Measurements from ENCODE around the gene RBM20. TPM values are rescaled to one million over a fixed set of nuclear protein-coding genes. Genes with fewer than 3 reads are reported as not detected.
"Not testable (repeated sequence)": the region's sequence is repeated elsewhere in the genome, so short reads cannot be mapped to it uniquely, and the experiment has no call there.

Gene RBM20
- polyA plus RNA-seq, 10 donors, result 6.8 to 17.0 (median 10.3) TPM

DNA sequence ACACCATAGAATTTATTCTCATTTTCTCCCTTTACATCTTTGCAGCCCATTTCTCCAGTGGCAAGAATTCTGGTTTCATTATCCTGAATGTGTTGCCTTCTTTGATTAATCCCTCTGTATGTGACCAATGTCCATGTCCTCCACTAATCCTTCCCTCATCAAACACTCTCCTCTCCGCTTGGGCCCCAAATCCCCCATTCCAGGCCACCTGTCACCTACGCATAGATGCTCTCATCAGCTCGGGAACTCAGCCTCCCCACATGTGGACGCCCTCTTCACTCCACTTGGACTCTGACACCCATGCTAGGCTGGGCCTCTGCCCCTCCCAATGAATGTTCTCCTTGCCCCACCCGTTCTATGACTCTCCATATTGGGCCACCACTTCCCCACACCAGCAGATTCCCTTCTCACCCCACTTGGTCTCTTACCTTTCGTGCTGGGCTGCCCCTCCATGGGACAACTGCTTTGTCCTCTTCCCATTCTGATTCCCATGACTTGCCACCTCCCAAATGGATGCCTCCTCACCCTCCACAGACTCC lies 18.7 kb upstream of the RBM20 start:
- DNase-seq, result no peak

DNA sequence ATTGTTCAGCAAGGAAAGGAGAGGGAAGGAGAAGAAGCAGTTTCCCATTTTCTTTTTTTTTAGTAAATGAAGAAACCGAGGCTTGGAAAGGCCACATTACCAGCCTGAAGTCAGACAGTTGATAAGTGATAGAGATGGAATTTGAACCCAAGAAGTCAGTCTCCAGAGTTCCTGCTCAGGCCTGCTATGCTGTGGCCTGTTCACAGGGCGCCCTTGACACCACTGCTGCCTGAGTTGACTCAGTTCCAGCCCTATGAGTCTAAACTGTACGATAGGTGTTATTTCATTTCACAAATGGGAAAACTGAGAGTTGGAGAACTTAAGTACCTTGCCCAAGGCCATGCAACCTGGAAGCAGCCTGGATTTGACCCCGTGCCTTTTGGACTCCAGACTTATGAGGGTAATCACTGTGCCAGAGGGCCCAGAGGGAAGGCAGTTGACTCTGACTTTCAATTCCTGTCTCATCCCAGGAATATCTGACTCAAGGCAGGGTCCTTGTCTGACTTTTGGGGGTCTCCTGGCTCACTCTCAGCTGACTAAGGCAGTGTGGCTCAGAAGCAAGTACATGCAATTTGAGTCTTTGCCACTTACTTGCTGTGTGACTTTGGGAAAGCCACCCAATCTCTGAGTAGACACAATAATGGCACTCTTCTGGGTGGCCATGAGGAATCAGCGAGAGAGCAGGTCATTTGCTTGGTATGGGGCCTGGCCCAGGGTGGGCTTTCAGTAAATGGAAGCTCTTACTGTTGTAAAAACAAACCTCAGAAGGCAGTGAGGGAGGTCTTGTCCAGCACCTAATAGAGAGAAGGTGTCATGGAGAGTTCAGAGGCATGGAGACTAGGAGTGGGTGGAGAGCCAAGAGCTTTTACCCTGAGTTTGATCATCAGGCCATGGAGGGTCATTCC lies 17.9 kb upstream of the RBM20 start:
- DNase-seq, result no peak

DNA sequence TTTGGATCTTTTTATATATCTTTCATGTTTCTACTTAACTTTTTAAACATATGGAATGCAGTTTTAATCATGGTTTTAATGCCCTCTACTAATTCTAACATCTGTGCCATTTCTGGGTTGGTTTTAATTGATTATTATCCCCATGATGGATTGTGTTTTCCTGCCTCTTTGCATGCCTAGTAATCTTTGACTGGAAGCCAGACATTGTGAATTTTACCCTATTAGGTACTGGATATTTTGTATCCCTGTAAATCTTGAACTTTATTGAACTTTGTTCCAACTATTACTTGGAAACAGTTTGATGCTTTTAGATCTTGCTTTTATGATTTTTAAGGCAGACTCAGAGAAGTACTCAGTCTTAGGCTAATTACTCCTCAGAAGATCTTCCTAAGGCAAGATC lies 16.0 kb upstream of the RBM20 start:
- no peak for DNase-seq

DNA sequence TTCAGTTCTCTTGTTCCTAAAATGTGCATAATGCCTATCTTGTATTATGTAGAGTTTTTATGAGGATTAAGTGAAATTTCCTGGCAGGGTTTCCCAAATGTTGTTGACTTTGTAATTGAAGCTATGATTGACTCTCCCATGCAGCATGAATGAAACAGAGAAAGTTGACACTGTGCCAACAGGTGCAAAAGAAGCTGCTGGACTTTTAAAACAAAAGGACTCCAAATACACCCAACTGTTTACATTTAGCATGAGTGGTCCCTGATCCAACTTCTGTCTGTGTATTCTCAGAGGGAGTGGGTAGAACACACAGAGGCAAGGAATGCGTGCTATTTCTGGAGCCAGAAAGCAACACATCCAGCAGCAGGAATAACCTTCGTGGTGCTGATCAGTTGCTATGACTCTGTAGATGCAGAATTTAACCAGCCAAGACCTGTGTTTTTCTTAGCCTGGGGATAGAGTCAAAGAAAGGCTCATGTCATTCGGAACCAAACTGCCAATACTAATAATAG lies 14.4 kb upstream of the RBM20 start:
- no peak for DNase-seq

DNA sequence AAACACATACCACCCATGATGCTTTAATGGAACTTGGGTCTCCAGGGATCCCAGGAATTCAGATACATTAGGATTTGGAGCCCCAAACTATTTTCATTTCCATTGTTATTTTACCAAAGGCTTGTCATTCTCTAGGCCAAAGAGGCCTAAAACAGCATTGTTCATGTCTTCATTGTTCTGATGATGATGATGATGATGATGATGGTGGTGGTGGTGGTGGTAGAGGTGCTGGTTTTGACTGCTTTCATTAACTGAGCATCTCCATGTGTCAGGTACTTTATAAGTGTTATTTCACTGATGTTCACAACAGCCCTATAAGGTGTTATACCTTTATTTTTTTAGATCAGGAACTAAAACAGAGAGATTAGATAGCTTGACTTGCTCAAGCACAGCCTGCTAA lies 12.2 kb upstream of the RBM20 start:
- DNase-seq, result no peak

DNA sequence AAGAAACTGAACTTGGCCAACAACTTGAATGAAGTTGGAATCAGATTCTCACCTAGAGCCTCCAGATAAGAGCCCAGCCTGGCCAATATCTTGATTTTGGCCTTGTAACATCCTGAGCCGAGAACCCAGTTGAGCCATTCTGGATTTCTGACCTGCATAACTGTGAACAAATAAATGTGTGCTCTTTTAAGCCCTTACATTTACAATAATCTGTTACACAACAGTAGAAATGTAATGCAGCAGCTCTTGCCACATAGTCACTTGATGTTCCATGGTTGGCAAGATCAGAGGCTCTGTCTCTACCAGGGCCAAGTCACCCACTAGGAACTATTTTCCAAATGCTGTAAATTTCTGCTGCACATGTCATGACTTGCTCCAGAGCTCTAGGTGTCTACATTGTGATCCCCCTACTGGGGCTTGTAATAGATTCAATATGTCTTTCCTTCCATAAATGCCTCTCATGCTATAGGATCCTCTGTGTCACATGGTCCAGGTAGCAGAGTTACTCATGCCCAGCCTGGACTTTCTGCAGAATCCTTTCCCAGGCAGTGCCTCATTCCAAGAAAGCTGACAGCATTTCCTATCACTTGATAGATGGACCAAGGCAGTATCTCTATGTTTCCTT lies 11.4 kb upstream of the RBM20 start:
- DNase-seq, result no peak

DNA sequence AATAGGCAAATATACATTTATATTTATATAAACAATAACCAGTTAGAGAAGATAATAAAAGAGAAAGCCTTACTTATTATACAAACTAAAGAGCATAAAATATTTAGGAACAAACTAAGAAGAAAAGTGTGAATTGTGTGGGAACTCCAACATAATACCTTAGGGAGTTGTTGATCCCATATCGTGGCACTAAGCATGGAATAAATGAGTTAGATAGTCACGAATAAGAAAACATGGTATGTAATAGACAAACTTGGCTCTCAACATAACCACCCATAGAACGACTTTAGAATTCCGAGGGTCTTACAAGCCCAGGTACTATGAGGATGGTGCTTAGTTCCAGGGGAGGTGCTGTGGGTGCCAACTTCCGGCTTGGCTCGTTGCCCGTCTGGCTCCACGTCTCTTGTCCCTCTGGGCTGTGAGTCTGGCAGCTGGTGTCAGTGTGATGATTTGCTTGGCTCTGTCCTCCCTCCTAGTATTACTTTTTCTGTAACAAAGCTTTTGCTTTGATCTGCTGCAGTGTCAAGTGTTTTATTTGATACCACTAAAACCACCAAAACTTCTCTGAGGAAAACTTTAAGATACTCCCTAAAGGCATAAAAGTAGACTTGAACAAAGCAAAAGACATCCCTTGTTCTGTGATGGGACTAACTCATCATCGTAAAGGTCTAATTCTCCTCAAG lies 9.5 kb upstream of the RBM20 start:
- DNase-seq, result peak in 1 of 3 donors; percentile 25

DNA sequence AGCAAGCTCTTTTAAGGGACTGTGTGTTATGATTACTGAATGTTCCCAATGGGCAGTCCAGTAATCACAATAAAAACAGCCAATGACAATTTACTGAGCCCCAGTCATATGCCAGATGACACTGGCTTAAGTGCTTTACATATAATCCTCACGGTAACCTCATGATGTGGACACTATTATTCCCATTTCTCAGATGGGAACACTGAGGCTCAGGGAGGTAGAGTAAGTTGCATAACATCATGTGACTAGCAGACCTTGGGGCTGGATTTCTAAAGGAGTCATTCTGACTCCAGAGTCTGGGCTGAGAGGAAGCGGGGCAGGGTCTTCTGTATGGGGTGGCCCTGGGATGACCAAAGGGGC lies 7.6 kb upstream of the RBM20 start:
- no peak for DNase-seq

DNA sequence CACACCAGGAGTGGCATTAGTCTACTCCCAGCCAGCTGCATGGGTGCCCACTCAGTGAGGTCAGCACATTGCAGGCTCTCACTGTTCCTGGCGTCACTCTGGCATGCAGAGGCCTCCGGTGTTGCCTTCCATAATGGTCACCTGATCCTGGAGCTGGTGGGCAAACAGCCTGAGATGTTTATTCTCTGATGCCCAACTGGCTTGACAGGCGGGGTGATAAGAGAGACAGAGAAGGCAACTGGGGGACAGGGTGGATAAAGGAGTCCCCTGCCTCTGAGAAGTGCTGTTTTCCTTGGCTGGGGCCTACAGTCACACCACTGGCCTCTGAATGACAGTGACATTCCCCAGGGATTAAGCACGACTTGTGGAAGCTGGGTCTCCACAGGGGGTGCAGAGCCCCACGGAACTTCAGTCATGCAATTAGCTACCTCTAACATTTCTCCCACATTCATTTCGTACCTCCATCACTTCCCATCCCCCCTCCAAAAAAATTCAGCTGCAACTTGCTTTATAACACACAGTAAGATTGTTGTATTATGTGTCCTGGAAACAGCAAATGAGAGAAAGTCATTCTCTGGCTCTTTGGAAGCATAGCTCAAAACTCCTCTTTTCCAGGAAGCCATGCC lies 7.1 kb upstream of the RBM20 start:
- peak in 2 of 3 donors; percentile 44 to 52 for DNase-seq

DNA sequence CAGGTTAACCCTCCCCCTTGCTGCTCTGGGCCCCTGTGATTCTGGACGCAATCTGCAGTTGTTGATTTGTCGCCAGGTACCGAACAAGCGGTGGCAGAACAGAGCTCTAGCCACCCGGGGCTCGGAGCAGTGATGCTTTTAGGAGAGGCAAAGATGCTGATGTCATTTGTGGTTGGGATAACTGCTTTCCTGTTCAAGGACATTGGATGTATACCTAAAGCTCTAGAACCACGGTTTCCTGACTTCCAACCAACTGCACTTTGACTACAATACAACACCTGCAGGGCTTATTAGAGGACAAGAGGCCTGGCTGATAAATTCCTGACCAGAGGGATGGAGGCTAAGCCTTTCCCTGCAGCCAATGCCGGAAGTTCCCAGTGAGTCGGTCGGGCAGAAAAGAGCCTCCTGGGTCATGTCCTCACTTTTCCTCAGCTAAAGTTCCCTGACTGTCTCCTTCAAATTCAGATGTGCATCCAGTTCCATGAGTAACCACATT lies 6.5 kb upstream of the RBM20 start:
- DNase-seq, result peak in 1 of 3 donors; percentile 22

DNA sequence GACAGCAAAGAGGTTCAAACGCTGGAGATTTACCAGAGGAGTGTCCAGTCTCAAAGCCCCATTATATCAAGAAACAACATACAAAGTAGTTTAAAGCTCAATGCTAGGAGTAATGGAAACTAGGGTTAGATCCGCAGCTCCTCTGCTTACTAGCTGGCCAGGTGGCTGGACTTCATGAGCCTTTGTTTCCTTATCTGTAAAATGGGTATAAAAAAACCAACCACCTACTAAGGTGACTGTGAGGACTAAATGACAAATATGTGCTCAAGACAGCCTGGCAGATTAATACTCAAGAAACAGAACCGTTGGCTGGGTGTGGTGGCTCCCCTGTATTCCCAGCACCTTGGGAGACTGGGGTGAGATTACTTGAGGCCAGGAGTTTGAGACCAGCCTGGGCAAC lies 5.8 kb upstream of the RBM20 start:
- DNase-seq, result no peak

DNA sequence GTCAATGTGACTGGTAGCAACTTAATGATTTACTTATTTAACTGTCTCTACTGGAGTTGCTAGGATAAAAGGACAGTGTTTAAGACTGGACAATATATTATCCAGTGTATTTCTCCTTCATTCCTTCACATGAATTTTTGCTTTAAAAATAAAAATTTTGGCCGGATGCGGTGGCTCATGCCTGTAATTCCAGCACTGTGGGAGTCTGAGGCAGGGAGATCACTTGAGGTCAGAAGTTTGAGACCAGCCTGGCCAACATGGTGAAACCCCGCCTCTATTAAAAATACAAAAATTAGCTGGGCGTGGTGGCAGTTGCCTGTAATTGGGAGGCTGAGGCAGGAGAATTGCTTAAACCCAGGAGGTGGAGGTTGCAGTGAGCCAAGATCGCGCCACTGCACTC lies 5.1 kb upstream of the RBM20 start:
- DNase-seq, result not testable (repeated sequence)

DNA sequence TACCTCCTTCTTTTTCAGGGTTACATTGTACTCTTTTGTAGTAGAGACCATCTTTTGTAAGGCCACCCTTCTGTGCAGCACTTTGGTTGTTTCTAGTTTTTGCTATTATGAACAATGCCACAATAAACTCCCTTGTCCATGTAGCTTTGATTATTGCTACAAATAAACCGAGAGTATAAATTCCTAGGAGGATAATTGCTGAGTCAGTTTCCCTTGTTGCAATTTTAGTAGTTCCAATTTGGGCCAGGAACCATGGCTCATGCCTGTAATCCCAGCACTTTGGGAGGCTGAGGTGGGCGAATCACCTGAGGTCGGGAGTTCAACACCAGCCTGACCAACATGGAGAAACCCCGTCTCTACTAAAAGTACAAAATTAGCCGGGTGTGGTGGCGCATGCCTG lies 4.3 kb upstream of the RBM20 start:
- DNase-seq, result not testable (repeated sequence)

DNA sequence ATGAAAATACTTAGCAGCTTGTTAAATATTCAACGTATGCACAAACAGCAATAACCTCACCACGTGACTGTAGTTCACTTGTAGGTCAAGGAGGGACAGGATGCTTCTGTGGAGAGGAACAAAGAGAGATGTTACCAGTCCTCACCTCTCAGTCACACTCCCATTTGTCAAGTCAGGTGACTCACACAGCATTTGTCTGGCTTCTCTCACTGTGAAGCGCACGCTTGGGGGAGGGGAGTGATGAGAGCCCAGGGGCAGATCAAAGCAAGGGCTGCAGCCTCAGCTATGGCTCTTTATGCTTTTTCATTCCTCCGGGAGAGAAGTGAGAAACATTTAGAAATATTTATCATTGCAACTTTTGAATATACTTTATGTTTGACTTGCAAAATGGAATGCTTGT lies 2.9 kb upstream of the RBM20 start:
- no peak for DNase-seq

DNA sequence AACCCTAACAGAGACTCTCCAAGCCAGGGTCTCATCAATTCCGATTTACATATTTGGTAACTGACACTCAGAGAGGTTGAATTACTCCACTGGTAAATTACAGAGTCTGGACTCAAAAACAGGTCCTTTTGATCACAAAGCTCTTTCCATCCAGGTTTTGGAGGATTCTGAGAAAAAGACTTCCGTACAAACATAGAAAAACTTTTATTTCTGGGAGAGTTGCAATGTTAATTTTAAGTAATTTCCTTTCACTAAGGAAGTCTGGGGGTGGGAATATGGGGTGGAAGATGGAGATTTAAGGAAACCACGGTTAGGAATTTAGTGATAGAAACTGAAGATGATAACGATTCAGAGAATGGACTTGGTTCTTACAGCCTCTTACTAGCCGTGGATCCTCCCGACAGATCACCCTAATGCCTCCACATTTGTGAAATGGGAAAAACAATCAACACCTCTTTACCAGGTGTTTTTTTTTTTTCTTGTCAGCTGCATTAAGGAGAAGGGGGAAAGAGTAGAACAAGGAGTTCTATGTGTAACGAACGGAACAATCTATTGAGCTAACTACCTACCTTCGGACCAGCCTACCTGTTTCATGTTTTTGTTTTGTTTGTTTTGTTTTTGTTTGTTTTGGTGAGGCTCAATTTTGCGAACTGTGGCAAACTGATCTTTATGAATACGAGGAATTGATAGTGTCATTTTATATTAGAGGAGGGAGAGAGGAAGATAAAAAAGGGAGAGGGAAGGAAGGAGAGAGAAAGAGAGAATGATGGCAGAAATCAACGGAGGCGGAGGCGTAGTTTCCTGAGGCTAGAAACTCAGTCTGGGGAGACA lies 1.7 kb upstream of the RBM20 start:
- DNase-seq, result peak in 1 of 3 donors; percentile 28

DNA sequence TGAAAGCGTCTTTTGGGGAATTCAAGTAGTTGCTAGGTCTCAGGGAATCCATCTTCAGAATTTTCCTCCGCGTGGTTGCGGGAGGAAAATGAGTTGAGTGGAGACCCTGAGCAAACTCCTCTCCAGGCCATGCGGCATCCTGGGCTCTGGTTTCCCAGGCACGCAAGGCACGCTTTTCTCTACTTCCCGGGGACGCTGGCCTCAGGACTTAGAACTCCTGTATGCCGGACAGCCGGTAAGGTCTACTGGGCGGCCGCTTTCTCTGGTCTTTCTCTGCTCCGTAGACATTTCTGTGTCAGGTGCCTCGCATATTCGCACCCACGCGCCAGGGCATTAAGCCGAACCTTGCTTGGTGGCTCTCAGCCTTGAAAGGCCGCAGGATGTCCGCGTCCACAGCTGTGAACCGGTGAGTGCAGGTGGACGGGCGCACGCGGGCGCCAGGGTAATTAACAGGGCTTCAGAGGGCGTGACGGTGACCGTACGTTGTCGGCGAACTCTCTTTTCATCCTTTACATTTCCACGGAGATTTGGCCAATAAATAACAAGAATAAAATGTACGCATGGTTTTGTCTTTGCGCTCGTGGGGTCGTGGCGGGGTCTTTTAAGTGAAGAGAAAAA lies 992 bp upstream of the RBM20 start:
- peak in 1 of 3 donors; percentile 52 for DNase-seq

DNA sequence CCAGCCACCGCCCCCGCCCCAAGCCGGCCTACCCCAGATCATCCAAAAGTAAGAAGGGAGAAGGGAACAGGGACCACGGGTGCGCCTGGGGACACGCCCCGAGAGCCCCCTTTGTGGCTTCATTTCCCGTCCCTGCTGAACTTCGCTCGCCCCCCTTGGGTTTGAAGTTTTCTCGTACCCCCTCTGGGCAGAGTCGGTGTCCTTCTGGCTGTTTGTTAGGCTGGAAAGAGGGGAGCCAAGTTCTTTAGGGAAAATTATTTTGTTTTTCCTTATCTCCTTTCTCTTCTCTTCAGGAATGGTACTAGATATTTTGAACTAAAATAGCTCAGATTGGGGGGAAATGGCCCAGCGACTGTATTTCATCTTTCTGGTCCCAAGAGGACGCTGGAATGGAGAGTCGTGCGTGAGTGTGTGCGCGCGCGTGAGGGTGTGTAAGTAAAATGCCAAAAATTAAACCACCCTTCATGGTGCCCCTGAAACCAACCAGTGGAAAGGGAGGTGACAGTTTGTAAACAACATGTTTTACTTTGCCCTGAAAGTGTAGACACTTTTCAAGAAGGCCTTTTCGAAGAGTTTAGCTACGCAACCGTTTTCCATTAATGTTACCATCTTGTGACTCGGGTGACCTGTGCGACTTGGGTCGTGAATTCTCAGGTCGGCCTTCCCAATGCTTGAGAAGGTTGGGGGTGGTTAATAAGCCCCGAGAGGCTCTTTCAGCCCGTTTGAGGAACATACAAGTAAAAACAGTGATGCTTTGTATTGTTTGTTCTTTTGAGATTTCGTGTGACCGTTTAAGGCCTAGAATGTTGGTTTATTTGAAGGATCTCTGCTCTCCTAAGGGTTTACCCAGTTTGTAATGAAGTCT lies 694 bp downstream of the RBM20 start:
- no peak for DNase-seq

DNA sequence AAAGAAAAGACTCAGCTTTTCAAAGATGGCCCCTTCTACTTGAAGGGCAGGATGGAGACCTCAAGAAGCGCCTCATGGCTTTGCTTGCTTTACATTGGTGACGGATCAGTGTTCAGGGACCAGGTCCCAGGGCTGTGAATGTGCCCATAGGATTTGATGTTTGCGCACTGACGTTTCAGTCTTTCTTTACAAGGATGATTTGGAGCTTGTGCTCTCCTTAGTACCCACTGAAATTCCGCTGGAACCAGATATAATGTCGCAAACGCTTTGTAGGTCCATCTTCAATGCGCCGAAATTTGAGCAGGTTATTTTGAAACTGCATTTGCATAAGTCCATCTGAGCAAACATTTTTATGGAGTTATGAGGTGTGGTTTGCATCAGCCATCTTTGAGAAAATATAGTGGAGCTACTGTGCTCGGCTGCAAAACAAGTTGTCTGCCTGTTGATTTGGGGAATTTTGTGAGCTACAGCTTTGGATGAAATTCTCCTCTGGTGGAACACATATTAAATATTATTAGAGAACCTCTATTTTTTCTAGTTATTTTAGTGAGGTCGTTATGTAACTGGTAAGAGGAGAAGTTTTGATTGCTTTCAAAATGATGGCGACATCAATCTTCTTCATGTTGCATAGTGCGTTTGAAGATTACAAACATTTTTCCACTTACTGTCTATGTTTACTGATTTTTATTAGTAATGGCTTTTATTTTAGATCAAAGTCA lies 2.4 kb downstream of the RBM20 start:
- no peak for DNase-seq

DNA sequence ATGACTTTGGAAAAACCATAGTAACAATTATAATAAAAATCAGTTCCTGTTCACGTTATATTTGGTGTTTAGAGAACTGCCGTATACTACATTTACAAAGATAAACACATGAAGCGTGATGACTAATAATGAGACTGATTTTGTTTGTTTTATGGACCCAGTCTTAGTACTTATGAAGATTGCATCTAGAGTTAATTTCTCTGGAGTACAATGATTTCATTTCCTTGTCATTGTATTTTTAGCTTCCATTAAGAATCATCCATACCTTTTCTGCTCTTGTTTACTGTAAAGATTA lies 2.9 kb downstream of the RBM20 start:
- DNase-seq, result no peak

Measured in muscle of back (tissue), 11 donors.